GM10847 (cell line): ENCODE results near the gene IRF2BP2.

Source experiments
- POLR2A ChIP-seq: IDR thresholded peaks from 2 replicates; pipeline ENCODE4 v1.6.1; 2011; ENCODE audit not compliant: insufficient read length; ENCODE audit errors: extremely low read depth

IRF2BP2 gene

GRCh38 chr1:234643111-234643849 lies 33.3 kb upstream of the IRF2BP2 start:
- no peak for TF ChIP-seq POLR2A

- TF ChIP-seq POLR2A: no peak
Measured at GRCh38 chr1:234642428-234642827, 32.5 kb upstream of the IRF2BP2 start.

- no peak for TF ChIP-seq POLR2A
Measured at GRCh38 chr1:234639961-234640360, 30.0 kb upstream of the IRF2BP2 start.

- TF ChIP-seq POLR2A: no peak
Measured at GRCh38 chr1:234638832-234639799, 29.1 kb upstream of the IRF2BP2 start.

GRCh38 chr1:234634387-234634786 lies 24.4 kb upstream of the IRF2BP2 start:
- TF ChIP-seq POLR2A: no peak

GRCh38 chr1:234633246-234634003 lies 23.4 kb upstream of the IRF2BP2 start:
- TF ChIP-seq POLR2A: no peak

- TF ChIP-seq POLR2A: no peak
Measured at GRCh38 chr1:234632225-234632624, 22.2 kb upstream of the IRF2BP2 start.

GRCh38 chr1:234631721-234632125 lies 21.7 kb upstream of the IRF2BP2 start:
- TF ChIP-seq POLR2A: no peak

- TF ChIP-seq POLR2A: no peak
Measured at GRCh38 chr1:234629026-234629425, 19.0 kb upstream of the IRF2BP2 start.

- TF ChIP-seq POLR2A: no peak
Measured at GRCh38 chr1:234628089-234628488, 18.1 kb upstream of the IRF2BP2 start.

- TF ChIP-seq POLR2A: no peak
Measured at GRCh38 chr1:234627009-234627950, 17.3 kb upstream of the IRF2BP2 start.

GRCh38 chr1:234626391-234626790 lies 16.4 kb upstream of the IRF2BP2 start:
- no peak for TF ChIP-seq POLR2A

- TF ChIP-seq POLR2A: no peak
Measured at GRCh38 chr1:234624724-234625117, 14.7 kb upstream of the IRF2BP2 start.

GRCh38 chr1:234621657-234622335 lies 11.8 kb upstream of the IRF2BP2 start:
- no peak for TF ChIP-seq POLR2A
